SK-N-SH (cell line): ENCODE measurements around the gene SIL1. TPM values are rescaled to one million over a fixed set of nuclear protein-coding genes. Genes with fewer than 3 reads are reported as not detected.

Experiments
- CTCF ChIA-PET: fragments of 300-600, 350-600 bp; formaldehyde crosslinking; extraction: SDS; loops from one replicate; lab custom pipeline; 2021; lab: Yijun Ruan, JAX
- POLR2A ChIA-PET: fragments of 350-600 bp; sonication (Branson Sonifier 250); formaldehyde crosslinking; extraction: SDS; loops from one replicate; lab custom pipeline; 2020; ENCODE audit warnings: antibody characterized with exemption, inconsistent platforms; lab: Yijun Ruan, JAX
- DNase-seq: peaks from one replicate; pipeline ENCODE4 v3.0.0; 2012
- H2AFZ ChIP-seq: fragments of 200-600 bp; sonication (generic); 2 replicates; pipeline ENCODE4 v1.8.1; 2016; ENCODE audit warnings: antibody characterized with exemption, mild to moderate bottlenecking, low read depth
- H3F3A ChIP-seq: fragments of 200-600 bp; sonication (generic); replicated peaks from 2 replicates; pipeline ENCODE3; 2016; ENCODE audit warnings: antibody characterized with exemption, mild to moderate bottlenecking; ENCODE audit not compliant: insufficient read depth
- H3K27ac ChIP-seq, 2 experiments: fragments of 200-500 bp in 1 of 2; fragments of 200-600 bp in 1 of 2; sonication (Bioruptor generic) in 1 of 2; sonication (generic), shearing (Covaris generic) in 1 of 2; 2 replicates each; pipeline versions ENCODE4 v1.5.1 to v1.6.1; 2014 to 2016; ENCODE audit warnings: low read depth in 2 of 2, inconsistent platforms in 1 of 2, low read length in 1 of 2, mild to moderate bottlenecking in 1 of 2, mixed read lengths in 1 of 2
- H3K27me3 ChIP-seq: fragments of 200-600 bp; sonication (generic), shearing (Covaris generic); 2 replicates; pipeline ENCODE4 v1.6.1; 2016; ENCODE audit warnings: mixed run types; ENCODE audit not compliant: insufficient read depth
- H3K36me3 ChIP-seq, 2 experiments: fragments of 200-500 bp in 1 of 2; fragments of 200-600 bp in 1 of 2; sonication (Bioruptor generic) in 1 of 2; sonication (generic) in 1 of 2; replicated peaks in 1 of 2; 2 replicates each; pipeline versions ENCODE3 to v1.5.1; 2014 to 2016; ENCODE audit warnings: low read length in 1 of 2, mild to moderate bottlenecking in 1 of 2; ENCODE audit not compliant: insufficient read depth in 2 of 2, control insufficient read depth in 1 of 2
- H3K4me1 ChIP-seq, 2 experiments: fragments of 200-500 bp in 1 of 2; fragments of 200-600 bp in 1 of 2; sonication (Bioruptor generic) in 1 of 2; sonication (generic), shearing (Covaris generic) in 1 of 2; 2 replicates each; pipeline versions ENCODE4 v1.5.1 to v1.6.1; 2014 to 2016; ENCODE audit warnings: low read depth in 1 of 2, low read length in 1 of 2, mixed run types in 1 of 2; ENCODE audit not compliant: insufficient read depth in 2 of 2, control insufficient read depth in 1 of 2
- H3K4me2 ChIP-seq: fragments of 200-600 bp; sonication (generic), shearing (Covaris generic); 2 replicates; pipeline ENCODE4 v1.6.1; 2017; ENCODE audit warnings: mixed run types
- H3K4me3 ChIP-seq, 2 experiments: fragments of 200-500 bp in 1 of 2; fragments of 200-600 bp in 1 of 2; sonication (Bioruptor generic) in 1 of 2; sonication (generic), shearing (Covaris generic) in 1 of 2; 2 replicates each; pipeline versions ENCODE4 v1.5.1 to v1.8.1; 2014 to 2016; ENCODE audit warnings: low read depth in 2 of 2, inconsistent platforms in 1 of 2, low read length in 1 of 2, mild to moderate bottlenecking in 1 of 2, mixed read lengths in 1 of 2, moderate library complexity in 1 of 2
- H3K79me2 ChIP-seq: fragments of 200-600 bp; sonication (generic); 2 replicates; pipeline ENCODE4 v1.8.1; 2017; ENCODE audit warnings: mild to moderate bottlenecking; ENCODE audit not compliant: insufficient read depth
- H3K9ac ChIP-seq: fragments of 200-600 bp; sonication (generic); 2 replicates; pipeline ENCODE4 v1.6.1; 2017; ENCODE audit warnings: mixed run types
- H3K9me2 ChIP-seq: fragments of 200-600 bp; sonication (generic); 2 replicates; pipeline ENCODE4 v1.6.1; 2017; ENCODE audit warnings: mixed run types
- H3K9me3 ChIP-seq: fragments of 200-600 bp; sonication (generic); 2 replicates; pipeline ENCODE4 v1.6.1; 2017; ENCODE audit warnings: mixed run types, mild to moderate bottlenecking, moderate library complexity
- H4K20me1 ChIP-seq: fragments of 200-600 bp; sonication (generic); 2 replicates; pipeline ENCODE4 v1.6.1; 2017; ENCODE audit warnings: mild to moderate bottlenecking, mixed run types; ENCODE audit not compliant: insufficient read depth
- CHD2 ChIP-seq: fragments of 150-350 bp; IDR thresholded peaks from 2 replicates; pipeline ENCODE4 v1.6.1; 2018; ENCODE audit warnings: low read length; ENCODE audit not compliant: partially characterized antibody
- ELF1 ChIP-seq: IDR thresholded peaks from 2 replicates; pipeline ENCODE4 v1.4.0; 2012
- EP300 ChIP-seq, 2 experiments: IDR thresholded peaks; 2 replicates each; pipeline versions ENCODE4 v1.4.0 to v1.6.1; 2012; ENCODE audit warnings: borderline replicate concordance in 1 of 2, low read depth in 1 of 2, low read length in 1 of 2
- FOXJ3 ChIP-seq: sonication (generic); formaldehyde crosslinking; IDR thresholded peaks from 2 replicates; pipeline ENCODE4 v1.5.1; 2020; ENCODE audit warnings: mild to moderate bottlenecking, missing genetic modification reagents
- GATA2 ChIP-seq: sonication (generic); formaldehyde crosslinking; IDR thresholded peaks from 2 replicates; pipeline ENCODE4 v1.5.0; 2020; ENCODE audit warnings: mild to moderate bottlenecking, missing genetic modification reagents
- JUND ChIP-seq: IDR thresholded peaks from 2 replicates; pipeline ENCODE4 v1.4.0; 2012
- MXI1 ChIP-seq: IDR thresholded peaks from 2 replicates; pipeline ENCODE4 v1.6.1; 2012; ENCODE audit warnings: mild to moderate bottlenecking, low read depth, low read length, improper control_type of control experiment
- NRF1 ChIP-seq: IDR thresholded peaks from 2 replicates; pipeline ENCODE4 v1.6.1; 2012; ENCODE audit warnings: low read depth, mild to moderate bottlenecking, low read length
- POLR2AphosphoS5 ChIP-seq: IDR thresholded peaks from 2 replicates; pipeline ENCODE4 v1.6.1; 2012; ENCODE audit warnings: low read depth, low read length
- RFX5 ChIP-seq: IDR thresholded peaks from 2 replicates; pipeline ENCODE4 v1.6.1; 2012; ENCODE audit warnings: mild to moderate bottlenecking, improper control_type of control experiment, low read length
- RXRA ChIP-seq: IDR thresholded peaks from 2 replicates; pipeline ENCODE4 v1.4.0; 2012; ENCODE audit warnings: low read depth, mild to moderate bottlenecking, borderline replicate concordance
- SIN3A ChIP-seq: IDR thresholded peaks from 2 replicates; pipeline ENCODE4 v1.6.1; 2012; ENCODE audit warnings: low read depth, mild to moderate bottlenecking, low read length, moderate library complexity, borderline replicate concordance
- TCF12 ChIP-seq: IDR thresholded peaks from 2 replicates; pipeline ENCODE4 v1.4.0; 2012
- TEAD4 ChIP-seq: IDR thresholded peaks from 2 replicates; pipeline ENCODE4 v1.4.0; 2012; ENCODE audit warnings: mild to moderate bottlenecking, borderline replicate concordance; ENCODE audit not compliant: insufficient read depth
- YY1 ChIP-seq: IDR thresholded peaks from 2 replicates; pipeline ENCODE4 v1.4.0; 2012; ENCODE audit warnings: low read depth, mild to moderate bottlenecking
- WGBS: methylation state at CpG from one replicate; pipeline ENCODE4 v1.1.6; 2017; ENCODE audit warnings: low lambda C conversion rate; 5-methylcytosine and 5-hydroxymethylcytosine counted together
- polyA plus RNA-seq, 3 experiments: library from polyadenylated mRNA; depleted of rRNA; stranded (reverse); fragments of >200 nt; gene quantifications; 2 replicates each; pipeline ENCODE4 v1.2.3, GENCODE V29; 2012
- TF ChIP-seq, protein P1 (sequence below): IDR thresholded peaks from 2 replicates; pipeline ENCODE4 v1.4.0; 2012; ENCODE audit warnings: low read depth, borderline replicate concordance
- TF ChIP-seq, protein P2 (sequence below): IDR thresholded peaks from 2 replicates; pipeline ENCODE4; 2012
- TF ChIP-seq, protein P3 (sequence below): fragments of 150-350 bp; IDR thresholded peaks from 2 replicates; pipeline ENCODE4 v1.6.1; 2017; ENCODE audit warnings: antibody characterized with exemption, low read length, low read depth, borderline replicate concordance
- TF ChIP-seq, protein P4 (sequence below): fragments of 200-600 bp; sonication (generic); IDR thresholded peaks from 2 replicates; pipeline ENCODE4 v1.6.1; 2017; ENCODE audit warnings: antibody characterized with exemption, mild to moderate bottlenecking, moderate library complexity
- TF ChIP-seq, protein P5 (sequence below): IDR thresholded peaks from 2 replicates; pipeline ENCODE4 v1.4.0; 2012; ENCODE audit warnings: low read depth

Gene SIL1
- polyA plus RNA-seq, 1 of the 3 experiments (the other 2 are of a cell fraction), result 25.9 TPM

DNA sequence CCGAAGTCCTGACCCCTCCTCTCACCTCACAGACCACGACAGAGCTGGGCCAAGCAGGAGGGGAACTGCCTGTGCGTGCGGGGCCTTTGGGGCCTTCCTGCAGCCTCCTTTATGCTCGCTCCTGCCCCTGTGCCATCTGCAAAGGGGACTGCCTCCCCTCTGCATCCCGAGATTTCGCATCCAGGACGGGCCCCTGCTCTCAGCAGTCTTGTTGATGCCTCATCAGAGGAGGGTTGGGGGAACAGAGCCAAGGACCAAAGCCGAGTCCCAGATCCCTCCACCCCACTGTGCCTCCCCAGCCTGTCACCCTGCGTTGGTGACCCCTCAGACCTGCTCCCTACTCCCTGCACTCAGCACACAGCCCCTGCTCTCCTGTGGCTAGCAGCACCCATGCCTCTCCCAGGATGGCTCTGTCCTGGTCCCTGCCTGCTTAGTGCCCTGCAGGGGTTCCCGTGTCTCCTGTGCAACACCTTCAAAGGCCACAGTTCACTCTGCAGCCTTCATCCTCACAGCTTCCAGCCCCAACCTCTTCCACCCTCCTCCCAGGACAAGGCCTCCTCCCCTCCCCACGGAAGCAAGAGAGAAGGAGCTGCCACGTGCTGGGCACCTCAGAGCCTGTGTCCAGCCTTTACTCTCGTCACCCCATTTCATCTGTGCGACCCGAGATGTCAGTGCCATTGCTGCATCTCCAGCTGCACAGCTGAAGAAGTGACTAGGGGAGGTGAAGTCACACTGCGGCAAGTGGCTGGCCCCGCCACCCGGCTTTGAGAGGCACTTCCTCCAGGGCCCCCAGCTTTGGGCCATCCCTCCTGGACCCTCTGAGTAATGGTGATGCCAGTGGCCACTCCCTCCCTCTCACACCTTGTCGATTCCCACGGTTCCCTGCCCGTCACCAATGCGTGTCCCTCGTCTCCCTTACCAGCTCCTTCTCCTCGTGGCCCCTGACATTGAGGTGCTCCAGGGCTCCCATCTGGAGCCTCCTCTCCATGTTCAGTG, 260.5 kb downstream of the SIL1 start:
- Histone ChIP-seq H3K27me3 (no peaks in the 10 kb centered on the region), H3F3A (no peaks in the 10 kb centered on the region), H4K20me1 (no peaks in the 10 kb centered on the region), H3K4me3 (no peak overlapping the region), H3K79me2 (no peaks in the 10 kb centered on the region), H3K4me2 (no peak overlapping the region), H3K36me3 (peaks cover 29 to 32% of the 10 kb centered on the region in 2 experiments), H3K9me3 (no peaks in the 10 kb centered on the region), H3K4me1 (peaks cover 0 to 3% of the 10 kb centered on the region in 2 experiments; a peak in 1 of 4 replicates), H2AFZ (no peak overlapping the region), H3K9me2 (no peaks in the 10 kb centered on the region), H3K27ac (no peak overlapping the region; a peak in 1 of 4 replicates), H3K9ac (no peak overlapping the region)
- CTCF ChIA-PET, result interaction anchor here (0.8 kb wide), 1 partner anchor 115 kb away, joined by 3 read pairs; no protein-coding TSS in a partner anchor
- DNase-seq, result no peak
- WGBS, result 96% methylated on average over 20 of the region's 25 CpGs
- POLR2A ChIA-PET, result interaction anchor here (1.1 kb wide), 1 partner anchor 10 kb away, joined by 3 read pairs; no protein-coding TSS in a partner anchor
- TF ChIP-seq POLR2AphosphoS5 (peak; percentile 26; the same call in 1 of the 2 replicates), CHD2 (no peak), TEAD4 (no peak), TCF12 (no peak), YY1 (no peak), SIN3A (no peak)
- TF ChIP-seq, protein P1, sequence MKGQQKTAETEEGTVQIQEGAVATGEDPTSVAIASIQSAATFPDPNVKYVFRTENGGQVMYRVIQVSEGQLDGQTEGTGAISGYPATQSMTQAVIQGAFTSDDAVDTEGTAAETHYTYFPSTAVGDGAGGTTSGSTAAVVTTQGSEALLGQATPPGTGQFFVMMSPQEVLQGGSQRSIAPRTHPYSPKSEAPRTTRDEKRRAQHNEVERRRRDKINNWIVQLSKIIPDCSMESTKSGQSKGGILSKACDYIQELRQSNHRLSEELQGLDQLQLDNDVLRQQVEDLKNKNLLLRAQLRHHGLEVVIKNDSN, result no peak

DNA sequence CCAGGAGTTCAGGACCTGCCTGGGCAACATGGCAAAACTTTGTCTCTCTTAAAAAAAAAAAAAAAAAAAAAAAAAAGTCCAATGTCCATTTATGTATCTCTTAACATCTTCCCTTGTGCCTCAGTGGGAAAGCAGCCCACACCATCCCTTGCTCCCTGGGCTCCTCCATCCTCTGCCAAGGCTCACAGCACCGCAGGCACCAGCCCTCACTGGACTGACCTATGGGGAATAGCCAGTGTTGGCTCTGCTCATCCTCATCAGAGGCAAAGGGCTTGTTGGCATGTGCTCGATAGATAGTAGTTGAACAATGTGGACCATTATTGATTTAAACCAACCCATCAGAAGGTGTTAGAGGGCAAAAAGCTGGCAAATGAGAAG, 261.2 kb downstream of the SIL1 start:
- Histone ChIP-seq H3K9me2 (no peaks in the 10 kb centered on the region), H3K79me2 (no peaks in the 10 kb centered on the region), H3K27ac (no peak overlapping the region), H3K9ac (no peak overlapping the region), H3K4me1 (no peaks in the 10 kb centered on the region; a peak in 1 of 4 replicates), H3K4me2 (no peak overlapping the region), H3K9me3 (no peaks in the 10 kb centered on the region), H3K27me3 (no peaks in the 10 kb centered on the region), H3K4me3 (no peak overlapping the region), H3F3A (no peaks in the 10 kb centered on the region), H4K20me1 (no peaks in the 10 kb centered on the region), H2AFZ (no peak overlapping the region), H3K36me3 (peaks cover 32 to 39% of the 10 kb centered on the region in 2 experiments)
- ChIA-PET CTCF (no interaction called here), POLR2A (no interaction called here)
- 74% methylated on average over 2 of the region's 2 CpGs for WGBS
- no peak for DNase-seq
- TF ChIP-seq JUND (no peak), POLR2AphosphoS5 (no peak), MXI1 (no peak), RFX5 (no peak), RXRA (no peak), ELF1 (no peak), TEAD4 (no peak), FOXJ3 (CRISPR knock-in tag) (no peak), SIN3A (no peak), EP300 (IDR thresholded peaks at IDR 0.05; ENCODE audit: borderline replicate concordance in 1 of 2, low read depth in 1 of 2, low read length in 1 of 2) (no peak), GATA2 (CRISPR knock-in tag) (no peak), NRF1 (no peak)
- TF ChIP-seq, protein P2, sequence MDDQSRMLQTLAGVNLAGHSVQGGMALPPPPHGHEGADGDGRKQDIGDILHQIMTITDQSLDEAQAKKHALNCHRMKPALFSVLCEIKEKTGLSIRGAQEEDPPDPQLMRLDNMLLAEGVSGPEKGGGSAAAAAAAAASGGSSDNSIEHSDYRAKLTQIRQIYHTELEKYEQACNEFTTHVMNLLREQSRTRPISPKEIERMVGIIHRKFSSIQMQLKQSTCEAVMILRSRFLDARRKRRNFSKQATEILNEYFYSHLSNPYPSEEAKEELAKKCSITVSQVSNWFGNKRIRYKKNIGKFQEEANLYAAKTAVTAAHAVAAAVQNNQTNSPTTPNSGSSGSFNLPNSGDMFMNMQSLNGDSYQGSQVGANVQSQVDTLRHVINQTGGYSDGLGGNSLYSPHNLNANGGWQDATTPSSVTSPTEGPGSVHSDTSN, result no peak
- TF ChIP-seq, protein P1, result no peak
- TF ChIP-seq, protein P3, sequence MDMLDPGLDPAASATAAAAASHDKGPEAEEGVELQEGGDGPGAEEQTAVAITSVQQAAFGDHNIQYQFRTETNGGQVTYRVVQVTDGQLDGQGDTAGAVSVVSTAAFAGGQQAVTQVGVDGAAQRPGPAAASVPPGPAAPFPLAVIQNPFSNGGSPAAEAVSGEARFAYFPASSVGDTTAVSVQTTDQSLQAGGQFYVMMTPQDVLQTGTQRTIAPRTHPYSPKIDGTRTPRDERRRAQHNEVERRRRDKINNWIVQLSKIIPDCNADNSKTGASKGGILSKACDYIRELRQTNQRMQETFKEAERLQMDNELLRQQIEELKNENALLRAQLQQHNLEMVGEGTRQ, result no peak
- TF ChIP-seq, protein P4, sequence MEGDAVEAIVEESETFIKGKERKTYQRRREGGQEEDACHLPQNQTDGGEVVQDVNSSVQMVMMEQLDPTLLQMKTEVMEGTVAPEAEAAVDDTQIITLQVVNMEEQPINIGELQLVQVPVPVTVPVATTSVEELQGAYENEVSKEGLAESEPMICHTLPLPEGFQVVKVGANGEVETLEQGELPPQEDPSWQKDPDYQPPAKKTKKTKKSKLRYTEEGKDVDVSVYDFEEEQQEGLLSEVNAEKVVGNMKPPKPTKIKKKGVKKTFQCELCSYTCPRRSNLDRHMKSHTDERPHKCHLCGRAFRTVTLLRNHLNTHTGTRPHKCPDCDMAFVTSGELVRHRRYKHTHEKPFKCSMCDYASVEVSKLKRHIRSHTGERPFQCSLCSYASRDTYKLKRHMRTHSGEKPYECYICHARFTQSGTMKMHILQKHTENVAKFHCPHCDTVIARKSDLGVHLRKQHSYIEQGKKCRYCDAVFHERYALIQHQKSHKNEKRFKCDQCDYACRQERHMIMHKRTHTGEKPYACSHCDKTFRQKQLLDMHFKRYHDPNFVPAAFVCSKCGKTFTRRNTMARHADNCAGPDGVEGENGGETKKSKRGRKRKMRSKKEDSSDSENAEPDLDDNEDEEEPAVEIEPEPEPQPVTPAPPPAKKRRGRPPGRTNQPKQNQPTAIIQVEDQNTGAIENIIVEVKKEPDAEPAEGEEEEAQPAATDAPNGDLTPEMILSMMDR, result no peak
- TF ChIP-seq, protein P5, sequence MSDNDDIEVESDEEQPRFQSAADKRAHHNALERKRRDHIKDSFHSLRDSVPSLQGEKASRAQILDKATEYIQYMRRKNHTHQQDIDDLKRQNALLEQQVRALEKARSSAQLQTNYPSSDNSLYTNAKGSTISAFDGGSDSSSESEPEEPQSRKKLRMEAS, result no peak
